Heart right ventricle (tissue), 16 donors: ENCODE measurements around the gene CDSN. TPM values are rescaled to one million over a fixed set of nuclear protein-coding genes. Genes with fewer than 3 reads are reported as not detected.
"Not testable (repeated sequence)": the region's sequence is repeated elsewhere in the genome, so short reads cannot be mapped to it uniquely, and the experiment has no call there.

Experiments
- ATAC-seq, 8 donors: fragments of 200-7000 bp; cut with Tn5 transposase; one replicate each; pipeline ENCODE4 v1.9.1; 2020; ENCODE audit warnings: mild to moderate bottlenecking in 8 of 8, moderate library complexity in 8 of 8, moderate number of reproducible peaks in 1 of 8
- DNase-seq, 2 donors: peaks; one replicate each; pipeline ENCODE4 v3.0.0-alpha.2; 2020
- H3K27ac ChIP-seq, 10 donors: fragments of 200-600 bp; sonication (generic) in 2 of 10; one replicate each; pipeline versions ENCODE4 v1.5.0 to v1.8.0; 2020 to 2022; ENCODE audit warnings: mild to moderate bottlenecking in 3 of 10
- H3K27me3 ChIP-seq, 7 donors: fragments of 200-600 bp; one replicate each; pipeline ENCODE4 v1.8.0; 2021 to 2022; ENCODE audit warnings: mild to moderate bottlenecking in 2 of 7
- H3K36me3 ChIP-seq, 9 donors: fragments of 200-600 bp; sonication (generic) in 1 of 9; one replicate each; pipeline versions ENCODE4 v1.5.0 to v1.8.0; 2020 to 2022; ENCODE audit warnings: mild to moderate bottlenecking in 2 of 9
- H3K4me1 ChIP-seq, 9 donors: fragments of 200-600 bp; sonication (generic) in 1 of 9; one replicate each; pipeline versions ENCODE4 v1.5.0 to v1.8.0; 2020 to 2022; ENCODE audit warnings: mild to moderate bottlenecking in 4 of 9
- H3K4me3 ChIP-seq, 10 donors: fragments of 200-600 bp; sonication (generic) in 2 of 10; one replicate each; pipeline versions ENCODE4 v1.5.0 to v1.8.0; 2020 to 2022; ENCODE audit warnings: mild to moderate bottlenecking in 7 of 10, moderate library complexity in 2 of 10
- H3K9me3 ChIP-seq, 11 donors: fragments of 200-600 bp in 10 of 11; sonication (generic) in 2 of 11; one replicate each; pipeline versions ENCODE4 v1.5.0 to v1.8.0; 2013 to 2022; ENCODE audit warnings: mild to moderate bottlenecking in 2 of 11, control low read depth in 1 of 11, moderate library complexity in 1 of 11
- CTCF ChIP-seq, 9 donors: fragments of 200-600 bp; sonication (generic) in 2 of 9; IDR thresholded peaks; one replicate each; pipeline versions ENCODE4 v1.5.0 to v1.8.0; 2021 to 2022; ENCODE audit warnings: antibody characterized with exemption in 9 of 9, mild to moderate bottlenecking in 5 of 9, moderate library complexity in 1 of 9
- WGBS, 2 donors: extraction: QIAGEN DNeasy Blood & Tissue Kit; methylation state at CpG; one replicate each; pipeline ENCODE4 v1.1.7; 2013; ENCODE audit warnings: inconsistent platforms in 1 of 2; 5-methylcytosine and 5-hydroxymethylcytosine counted together
- intact Hi-C, 10 donors: fragments of 100-400 bp; cut with DNase I; formaldehyde crosslinking; loops; one replicate each; pipeline versions ENCODE4 v1.11.1 to v1.14.2; 2022
- polyA plus RNA-seq, 2 donors: library from polyadenylated mRNA; stranded (reverse); fragments of 200-250 nt; gene quantifications; one replicate each; pipeline ENCODE4 v1.2.3, GENCODE V29; 2013
- total RNA-seq, 10 donors: library from RNA; stranded (reverse); fragmentation: NEBNext Ultra II Directional in 3 of 10; extraction: Animal tissue kit (Norgen Biotek cat#: 25700) in 3 of 10; gene quantifications; one replicate each; pipeline versions ENCODE4 v1.2.1 to v1.2.4, GENCODE V29; 2021 to 2023
- donor health status: Arrhythmogenic right ventricular cardiomyopathy.
- donor health status: ischemic (EF 13 %, LVEDD 7.1; RV severe dilation, severe dysfunction).
- donor health status: healthy with polysubstance abuse.
- donor health status: DM: no; HTN: yes; CAD: no.
- donor health status: DM: no; HTN: no; CAD: no.
- donor health status: ischemic (EF 25% LVEDD 6.9; RV normal size, moderate dysfunction).
- donor health status: ischemic (EF 25% LVEDD 5.7; RV mildly dilated, moderate dysfunction).
- donor health status: healthy.
- donor health status: DM: yes; HTN: yes; CAD: no.
- donor health status: Ischemic cardiomyopathy.
- donor health status: ischemic (EF 35%, LVEDD 5.7; RV mildly dilated, moderate dysfunction).
- donor health status: nonischemic (EF 11% LVEDD 7.7; RV severe dilation, severe dysfunction).
- donor health status: DM: yes; HTN: yes; CAD: no.
- donor health status: PGD.
- donor health status: ischemic (EF 29% LVEDD 5.4; RV normal size, mild dysfunction).
- donor health status: nonischemic (EF 23%, LVEDD 6.1; RV moderate dilation, normal function).

The CDSN gene
- total and polyA plus RNA-seq, 12 donors, result 0.01 to 0.15 (median 0.11) TPM; not detected in 9

DNA sequence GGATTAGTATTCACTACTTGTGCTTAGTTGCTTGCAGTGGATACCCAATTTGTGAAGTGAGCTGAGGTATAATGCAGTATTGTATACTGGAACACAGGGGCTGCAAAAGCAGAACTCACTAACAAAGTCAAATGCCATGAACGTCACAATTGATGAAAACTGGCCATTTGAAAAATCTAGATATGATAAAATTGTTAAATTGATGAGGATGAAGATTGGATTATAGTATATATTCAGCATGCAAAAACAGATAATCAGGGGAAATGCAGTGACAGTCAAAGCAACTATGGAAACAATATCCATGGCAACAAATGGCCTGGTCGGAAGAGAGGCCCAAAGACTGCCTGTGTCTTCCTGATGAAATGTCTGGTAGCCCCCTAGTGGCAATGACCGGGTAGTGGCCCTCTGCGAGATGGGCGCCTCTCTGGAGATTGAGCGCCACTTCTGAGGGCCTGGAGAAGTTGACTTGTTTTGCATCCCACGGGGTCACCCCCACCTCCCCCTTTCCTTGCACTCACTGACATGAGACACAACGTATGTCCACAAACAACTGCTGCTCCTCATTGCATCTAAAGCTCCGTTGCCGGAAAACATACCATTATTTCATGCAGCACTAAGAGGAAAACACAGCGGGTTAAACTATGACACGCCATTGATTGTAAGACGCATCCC lies 51.4 kb downstream of the CDSN start:
- Histone ChIP-seq H3K4me3 (no peak overlapping the region), H3K27me3 (no peaks in the 10 kb centered on the region), H3K27ac (no peak overlapping the region), H3K9me3 (no peaks in the 10 kb centered on the region), H3K4me1 (peaks cover 0 to 13% (median 0%) of the 10 kb centered on the region in 9 donors), H3K36me3 (no peaks in the 10 kb centered on the region)
- WGBS, 2 donors, result 47 to 48% methylated on average over 13 of the region's 13 CpGs
- peak; percentile 74 to 81 for DNase-seq
- ATAC-seq, result peak; percentile 77 to 93 (median 84)
- intact Hi-C loops, result loop anchor here in 4 of 10 donors (1.0 to 5.0 kb wide), 4 partner anchors 152 to 242 kb away; partner anchors contain the start of gene VARS2 (in 1 of the 4)
- TF ChIP-seq CTCF (IDR thresholded peaks at IDR 0.05), result peak; percentile 67 to 91 (median 86)

GRCh38 chr6:31067891-31068668 lies 52.2 kb downstream of the CDSN start:
- H3K27me3 ChIP-seq, DNase-seq, H3K9me3 ChIP-seq, H3K27ac ChIP-seq, H3K36me3 ChIP-seq, H3K4me3 ChIP-seq, ATAC-seq: not testable (repeated sequence)
- intact Hi-C loops, result loop anchor here in 3 of 10 donors (2.0 to 5.0 kb wide), 3 partner anchors 151 to 241 kb away; partner anchors contain the start of gene VARS2 (in 1 of the 3)
- WGBS, 2 donors, result 88 to 89% methylated on average over 6 of the region's 11 CpGs
- peaks cover 0 to 13% (median 0%) of the 10 kb centered on the region in 9 donors for H3K4me1 ChIP-seq

DNA sequence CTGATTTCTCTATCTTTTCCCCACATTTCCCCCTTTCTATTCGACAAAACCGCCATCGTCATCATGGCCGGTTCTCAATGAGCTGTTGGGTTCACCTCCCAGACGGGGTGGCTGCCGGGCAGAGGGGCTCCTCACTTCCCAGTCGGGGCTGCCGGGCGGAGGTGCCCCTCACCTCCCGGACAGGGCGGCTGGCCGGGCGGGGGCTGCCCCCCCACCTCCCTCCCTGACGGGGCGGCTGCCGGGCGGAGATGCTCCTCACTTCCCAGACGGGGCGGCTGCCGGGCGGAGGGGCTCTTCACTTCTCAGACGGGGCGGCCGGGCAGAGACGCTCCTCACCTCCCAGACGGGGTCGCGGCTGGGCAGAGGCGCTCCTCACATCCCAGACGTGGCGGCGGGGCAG lies 53.2 kb downstream of the CDSN start:
- H3K36me3 ChIP-seq, H3K4me1 ChIP-seq, H3K9me3 ChIP-seq, H3K27ac ChIP-seq, DNase-seq, H3K4me3 ChIP-seq, ATAC-seq, H3K27me3 ChIP-seq: not testable (repeated sequence)
- intact Hi-C loops, result loop anchor here in 1 of 10 donors (5.0 kb wide), 1 partner anchor 240 kb away; no protein-coding TSS in a partner anchor
- 84 to 96% methylated on average over 14 to 24 of the region's 32 CpGs for WGBS, 2 donors

GRCh38 chr6:31065556-31065955 lies 54.7 kb downstream of the CDSN start:
- WGBS, 2 donors, result 44 to 83% methylated on average over 2 of the region's 2 CpGs
- Histone ChIP-seq H3K27ac (no peak overlapping the region), H3K9me3 (no peaks in the 10 kb centered on the region), H3K27me3 (peaks cover 0 to 6% (median 0%) of the 10 kb centered on the region in 7 donors), H3K4me3 (no peak overlapping the region), H3K4me1 (no peaks in the 10 kb centered on the region), H3K36me3 (no peaks in the 10 kb centered on the region)
- ATAC-seq (peak in 1 of 8 donors; percentile 33), DNase-seq (no peak)
- TF ChIP-seq CTCF (IDR thresholded peaks at IDR 0.05), result no peak
- intact Hi-C loops, result loop anchor here in 1 of 10 donors (5.0 kb wide), 1 partner anchor 238 kb away; no protein-coding TSS in a partner anchor

Other genes with a start within 250 kb of the CDSN start
- gene DDR1, start 235.9 kb downstream of the CDSN start, total RNA-seq, result 10 to 100 TPM; 15.5 to 49.2 (median 26.9) TPM
- gene DDR1, start 235.9 kb downstream of the CDSN start, polyA plus RNA-seq, result 10 to 100 TPM in 1 of 2 donors, 1 to 10 TPM in 1; 7.3 to 12.1 TPM
- gene GTF2H4, start 212.2 kb downstream of the CDSN start, total RNA-seq, result 10 to 100 TPM in 8 of 10 donors, 1 to 10 TPM in 2; 8.3 to 25.1 (median 12.5) TPM
- gene GTF2H4, start 212.2 kb downstream of the CDSN start, polyA plus RNA-seq, result 10 to 100 TPM; 15.9 to 27.0 TPM
- gene VARS2, start 206.2 kb downstream of the CDSN start, total RNA-seq, result 10 to 100 TPM; 13.4 to 28.4 (median 22.5) TPM
- gene VARS2, start 206.2 kb downstream of the CDSN start, polyA plus RNA-seq, result 10 to 100 TPM in 1 of 2 donors, 1 to 10 TPM in 1; 9.3 to 26.0 TPM
- gene SFTA2, start 188.3 kb downstream of the CDSN start, total RNA-seq, result not detected
- not detected for gene SFTA2, start 188.3 kb downstream of the CDSN start, polyA plus RNA-seq
- under 1 TPM in 1 of 10 donors, not detected in 9; 0.08 TPM for gene MUCL3, start 179.5 kb downstream of the CDSN start, total RNA-seq
- gene MUCL3, start 179.5 kb downstream of the CDSN start, polyA plus RNA-seq, result not detected
- gene MUC21, start 136.7 kb downstream of the CDSN start, total RNA-seq, result not detected
- under 1 TPM in 1 of 2 donors, not detected in 1; 0.09 TPM for gene MUC21, start 136.7 kb downstream of the CDSN start, polyA plus RNA-seq
- gene MUC22, start 110.0 kb downstream of the CDSN start, total RNA-seq, result under 1 TPM; 0.07 to 0.64 (median 0.24) TPM
- under 1 TPM; under 0.01 to 0.29 TPM for gene MUC22, start 110.0 kb downstream of the CDSN start, polyA plus RNA-seq
- gene C6orf15, start 7.9 kb downstream of the CDSN start, total RNA-seq, result not detected
- not detected for gene C6orf15, start 7.9 kb downstream of the CDSN start, polyA plus RNA-seq
- gene PSORS1C1, start 5.6 kb downstream of the CDSN start, total RNA-seq, result 1 to 10 TPM in 9 of 10 donors, under 1 TPM in 1; 1.00 to 6.2 (median 3.0) TPM
- gene PSORS1C1, start 5.6 kb downstream of the CDSN start, polyA plus RNA-seq, result 1 to 10 TPM in 1 of 2 donors, under 1 TPM in 1; 0.13 to 5.0 TPM
- not detected for gene PSORS1C2, start 18.6 kb upstream of the CDSN start, total RNA-seq
- not detected for gene PSORS1C2, start 18.6 kb upstream of the CDSN start, polyA plus RNA-seq
- 10 to 100 TPM in 7 of 10 donors, 1 to 10 TPM in 3; 8.0 to 15.9 (median 12.5) TPM for gene CCHCR1, start 37.4 kb upstream of the CDSN start, total RNA-seq
- gene CCHCR1, start 37.4 kb upstream of the CDSN start, polyA plus RNA-seq, result 10 to 100 TPM in 1 of 2 donors, 1 to 10 TPM in 1; 9.0 to 11.0 TPM
- 1 to 10 TPM; 1.6 to 7.3 (median 2.4) TPM for gene TCF19, start 38.1 kb upstream of the CDSN start, total RNA-seq
- 1 to 10 TPM; 2.7 to 2.9 TPM for gene TCF19, start 38.1 kb upstream of the CDSN start, polyA plus RNA-seq
- 1 to 10 TPM in 1 of 10 donors, under 1 TPM in 8, not detected in 1; 0.29 to 1.0 (median 0.34) TPM for gene POU5F1, start 50.2 kb upstream of the CDSN start, total RNA-seq
- gene POU5F1, start 50.2 kb upstream of the CDSN start, polyA plus RNA-seq, result 1 to 10 TPM; 1.3 to 2.0 TPM
- 1,000 to 10,000 TPM in 1 of 10 donors, 100 to 1,000 TPM in 9; 121 to 1,262 (median 232) TPM for gene HLA-C, start 151.6 kb upstream of the CDSN start, total RNA-seq
- gene HLA-C, start 151.6 kb upstream of the CDSN start, polyA plus RNA-seq, result 100 to 1,000 TPM; 193 to 266 TPM
- 1,000 to 10,000 TPM in 1 of 10 donors, 100 to 1,000 TPM in 9; 252 to 2,676 (median 383) TPM for gene HLA-B, start 236.7 kb upstream of the CDSN start, total RNA-seq
- 100 to 1,000 TPM; 516 to 656 TPM for gene HLA-B, start 236.7 kb upstream of the CDSN start, polyA plus RNA-seq